ENCODE results near the gene ARMH3. TPM values are rescaled to one million over a fixed set of nuclear protein-coding genes. Genes with fewer than 3 reads are reported as not detected.

Gene ARMH3
- total and polyA plus RNA-seq, 3 experiments from 2014 or later = 23.1 to 25.7 (median 25.1) TPM

- peak overlapping the region; percentile 52 for H3K27ac ChIP-seq (ENCODE audit: low read depth, low read length)
Observed at GRCh38 chr10:101830322-101831168, 225.4 kb downstream of the ARMH3 start.

GRCh38 chr10:101829561-101830315 is 226.2 kb downstream of the ARMH3 start:
- peak overlapping the region; percentile 95 to 99 (median 97) for H3K27ac Mint-ChIP-seq
- CTCF ChIA-PET = interaction anchor here (0.6 to 2.1 kb wide), 4 partner anchors 10 to 49 kb away, joined by 3 to 17 read pairs (median 4); no protein-coding TSS in a partner anchor
- Histone ChIP-seq H3K4me3 (ENCODE audit: low read length) (peak overlapping the region; percentile 56), H3K9me3 (ENCODE audit: low read length) (no peaks in the 10 kb centered on the region), H3K4me1 (ENCODE audit: insufficient read depth, low read length) (peaks cover 47% of the 10 kb centered on the region), H3K36me3 (ENCODE audit: insufficient read depth, low read length) (no peaks in the 10 kb centered on the region), H3K27me3 (ENCODE audit: insufficient read depth, low read length, poor library complexity, severe bottlenecking) (no peaks in the 10 kb centered on the region), H3K27ac (ENCODE audit: low read depth, low read length) (peak overlapping the region; percentile 52)
- peak overlapping the region; percentile 88 to 94 (median 91) for H3K4me3 Mint-ChIP-seq
- POLR2A ChIA-PET = interaction anchor here (5.0 kb wide), 1 partner anchor 12 kb away, joined by 39 read pairs; the partner anchor contains the start of gene OGA
- peaks cover 0 to 10% of the 10 kb centered on the region in 2 donors for H3K27me3 Mint-ChIP-seq
- peaks cover 37 to 55% (median 44%) of the 10 kb centered on the region in 3 donors for H3K4me1 Mint-ChIP-seq
- peaks cover 0 to 4% (median 0%) of the 10 kb centered on the region in 5 donors for H3K9me3 Mint-ChIP-seq
- H3K36me3 Mint-ChIP-seq = peaks cover 0 to 3% (median 0%) of the 10 kb centered on the region in 3 donors
- peak; percentile 60 to 83 (median 66) for DNase-seq

More at GRCh38 chr10:101830322-101831168, 225.4 kb downstream of the ARMH3 start:
- DNase-seq = peak; percentile 92 to 96 (median 93)
- Mint-ChIP-seq H3K9me3 (peaks cover 0 to 4% (median 0%) of the 10 kb centered on the region in 5 donors), H3K27ac (peak overlapping the region; percentile 95 to 99 (median 97)), H3K36me3 (peaks cover 0 to 3% (median 0%) of the 10 kb centered on the region in 3 donors), H3K4me3 (peak overlapping the region; percentile 88 to 94 (median 91)), H3K4me1 (peaks cover 42 to 61% (median 49%) of the 10 kb centered on the region in 3 donors), H3K27me3 (peaks cover 0 to 10% of the 10 kb centered on the region in 2 donors)
- Histone ChIP-seq H3K4me1 (ENCODE audit: insufficient read depth, low read length) (peaks cover 55% of the 10 kb centered on the region), H3K27me3 (ENCODE audit: insufficient read depth, low read length, poor library complexity, severe bottlenecking) (no peaks in the 10 kb centered on the region), H3K9me3 (ENCODE audit: low read length) (no peaks in the 10 kb centered on the region), H3K4me3 (ENCODE audit: low read length) (peak overlapping the region; percentile 56), H3K36me3 (ENCODE audit: insufficient read depth, low read length) (no peaks in the 10 kb centered on the region)
- POLR2A ChIA-PET = interaction anchor here (0.5 to 5.0 kb wide), 3 partner anchors 10 to 15 kb away, joined by 3 to 39 read pairs (median 7); partner anchors contain the start of gene OGA
- CTCF ChIA-PET = interaction anchor here (0.6 to 2.2 kb wide), 5 partner anchors 11 to 49 kb away, joined by 3 to 17 read pairs (median 3); partner anchors contain the start of genes KCNIP2 and OGA

- Mint-ChIP-seq H3K4me1 (peaks cover 30 to 47% (median 36%) of the 10 kb centered on the region in 3 donors), H3K36me3 (peaks cover 0 to 3% (median 0%) of the 10 kb centered on the region in 3 donors), H3K4me3 (peak overlapping the region in 3 of 7 donors; percentile 8 to 19 (median 17)), H3K27me3 (peaks cover 0 to 10% of the 10 kb centered on the region in 2 donors), H3K27ac (peak overlapping the region in 4 of 8 donors; percentile 4 to 17 (median 6)), H3K9me3 (peaks cover 0 to 4% (median 0%) of the 10 kb centered on the region in 5 donors)
- Histone ChIP-seq H3K4me1 (ENCODE audit: insufficient read depth, low read length) (peaks cover 39% of the 10 kb centered on the region), H3K36me3 (ENCODE audit: insufficient read depth, low read length) (no peaks in the 10 kb centered on the region), H3K27me3 (ENCODE audit: insufficient read depth, low read length, poor library complexity, severe bottlenecking) (no peaks in the 10 kb centered on the region), H3K4me3 (ENCODE audit: low read length) (no peak overlapping the region), H3K9me3 (ENCODE audit: low read length) (no peaks in the 10 kb centered on the region), H3K27ac (ENCODE audit: low read depth, low read length) (no peak overlapping the region)
- DNase-seq = peak in 1 of 5 donors; percentile 57
- ChIA-PET CTCF (interaction anchor here (1.0 to 2.4 kb wide), 4 partner anchors 9 to 47 kb away, joined by 3 to 10 read pairs (median 5); no protein-coding TSS in a partner anchor), POLR2A (interaction anchor here (5.0 kb wide), 1 partner anchor 11 kb away, joined by 39 read pairs; the partner anchor contains the start of gene OGA)
Observed at GRCh38 chr10:101828766-101829551, 227.0 kb downstream of the ARMH3 start.

GRCh38 chr10:101827919-101828600 is 227.9 kb downstream of the ARMH3 start:
- Mint-ChIP-seq H3K9me3 (peaks cover 0 to 4% (median 0%) of the 10 kb centered on the region in 5 donors), H3K27me3 (peaks cover 0 to 10% of the 10 kb centered on the region in 2 donors), H3K4me3 (peak overlapping the region in 1 of 7 donors; percentile 55), H3K36me3 (peaks cover 0 to 3% (median 0%) of the 10 kb centered on the region in 3 donors), H3K27ac (peak overlapping the region in 4 of 8 donors; percentile 14 to 97 (median 52)), H3K4me1 (peaks cover 25 to 39% (median 29%) of the 10 kb centered on the region in 3 donors)
- Histone ChIP-seq H3K27ac (ENCODE audit: low read depth, low read length) (no peak overlapping the region), H3K4me1 (ENCODE audit: insufficient read depth, low read length) (peaks cover 30% of the 10 kb centered on the region), H3K4me3 (ENCODE audit: low read length) (no peak overlapping the region), H3K27me3 (ENCODE audit: insufficient read depth, low read length, poor library complexity, severe bottlenecking) (no peaks in the 10 kb centered on the region), H3K36me3 (ENCODE audit: insufficient read depth, low read length) (no peaks in the 10 kb centered on the region), H3K9me3 (ENCODE audit: low read length) (no peaks in the 10 kb centered on the region)
- POLR2A ChIA-PET = interaction anchor here (2.3 to 5.0 kb wide), 2 partner anchors 10 to 12 kb away, joined by 7 to 39 read pairs; partner anchors contain the start of gene OGA
- DNase-seq = no peak
- CTCF ChIA-PET = interaction anchor here (1.0 to 2.4 kb wide), 7 partner anchors 9 to 304 kb away, joined by 3 to 10 read pairs (median 3); partner anchors contain the start of gene PPRC1

- Histone ChIP-seq H3K27ac (ENCODE audit: low read depth, low read length) (no peak overlapping the region), H3K36me3 (ENCODE audit: insufficient read depth, low read length) (no peaks in the 10 kb centered on the region), H3K4me3 (ENCODE audit: low read length) (no peak overlapping the region), H3K27me3 (ENCODE audit: insufficient read depth, low read length, poor library complexity, severe bottlenecking) (no peaks in the 10 kb centered on the region), H3K9me3 (ENCODE audit: low read length) (no peaks in the 10 kb centered on the region), H3K4me1 (ENCODE audit: insufficient read depth, low read length) (peaks cover 19% of the 10 kb centered on the region)
- DNase-seq = no peak
- ChIA-PET CTCF (interaction anchor here (0.9 to 2.4 kb wide), 4 partner anchors 9 to 43 kb away, joined by 3 to 10 read pairs (median 3); no protein-coding TSS in a partner anchor), POLR2A (interaction anchor here (2.3 to 5.0 kb wide), 2 partner anchors 9 to 13 kb away, joined by 7 to 39 read pairs; partner anchors contain the start of gene OGA)
- Mint-ChIP-seq H3K36me3 (peaks cover 0 to 3% (median 2%) of the 10 kb centered on the region in 3 donors), H3K9me3 (peaks cover 0 to 4% (median 0%) of the 10 kb centered on the region in 5 donors), H3K27ac (peak overlapping the region in 5 of 8 donors; percentile 5 to 97 (median 15)), H3K4me3 (peak overlapping the region in 2 of 7 donors; percentile 24 to 41), H3K4me1 (peaks cover 21 to 29% (median 24%) of the 10 kb centered on the region in 3 donors), H3K27me3 (peaks cover 0 to 9% of the 10 kb centered on the region in 2 donors)
Observed at GRCh38 chr10:101826852-101827434, 229.0 kb downstream of the ARMH3 start.

GRCh38 chr10:101824736-101825135 is 231.2 kb downstream of the ARMH3 start:
- H3K4me1 ChIP-seq (ENCODE audit: insufficient read depth, low read length) = peaks cover 5% of the 10 kb centered on the region
- H3K27me3 ChIP-seq (ENCODE audit: insufficient read depth, low read length, poor library complexity, severe bottlenecking) = no peaks in the 10 kb centered on the region
- CTCF ChIA-PET = interaction anchor here (2.2 to 3.3 kb wide), 2 partner anchors 11 to 16 kb away, joined by 6 to 12 read pairs; no protein-coding TSS in a partner anchor
- peaks cover 10 to 24% (median 15%) of the 10 kb centered on the region in 3 donors for H3K4me1 Mint-ChIP-seq
- no peaks in the 10 kb centered on the region for H3K9me3 ChIP-seq (ENCODE audit: low read length)
- no peaks in the 10 kb centered on the region for H3K27me3 Mint-ChIP-seq
- peak overlapping the region; percentile 8 for H3K27ac ChIP-seq (ENCODE audit: low read depth, low read length)
- H3K27ac Mint-ChIP-seq = peak overlapping the region in 1 of 8 donors; percentile 31
- POLR2A ChIA-PET = no interaction called here
- H3K4me3 Mint-ChIP-seq = no peak overlapping the region
- H3K36me3 ChIP-seq (ENCODE audit: insufficient read depth, low read length) = no peaks in the 10 kb centered on the region
- no peak for DNase-seq
- no peaks in the 10 kb centered on the region for H3K9me3 Mint-ChIP-seq
- H3K36me3 Mint-ChIP-seq = peaks cover 0 to 2% (median 0%) of the 10 kb centered on the region in 3 donors
- H3K4me3 ChIP-seq (ENCODE audit: low read length) = no peak overlapping the region

All from CD8-positive, alpha-beta memory T cell (primary cell).